Neural cell (in vitro differentiated cells): ENCODE measurements around the gene SLC25A47. TPM values are rescaled to one million over a fixed set of nuclear protein-coding genes. Genes with fewer than 3 reads are reported as not detected.
A peak's percentile ranks its signal among the peaks of the same experiment; 100 is the strongest.

ENCODE experiments used
- H2AFZ ChIP-seq: fragments of 200-600, 300-800 bp; sonication (generic), shearing (Covaris generic); 2 replicates; pipeline ENCODE4 v1.6.0; 2014; ENCODE audit warnings: low read depth, mild to moderate bottlenecking, antibody characterized with exemption, low read length, moderate library complexity
- H3F3A ChIP-seq: fragments of 200-600 bp; shearing (Covaris generic); 2 replicates; pipeline ENCODE4 v1.6.1; 2016; ENCODE audit warnings: mild to moderate bottlenecking, moderate library complexity, mixed read lengths, antibody characterized with exemption, low read length; ENCODE audit not compliant: insufficient read depth, poor library complexity, severe bottlenecking
- H3K27ac ChIP-seq: fragments of 200-600, 300-800 bp; sonication (generic), shearing (Covaris generic); 2 replicates; pipeline ENCODE4 v1.5.1; 2014; ENCODE audit warnings: mild to moderate bottlenecking, low read length, moderate library complexity
- H3K27me3 ChIP-seq: fragments of 300-800, 200-600 bp; sonication (generic), shearing (Covaris generic); 2 replicates; pipeline ENCODE4 v1.6.0; 2014; ENCODE audit warnings: mild to moderate bottlenecking, low read depth, low read length, moderate library complexity; ENCODE audit not compliant: insufficient read depth
- H3K36me3 ChIP-seq: fragments of 300-800, 200-600 bp; sonication (generic), shearing (Covaris generic); 2 replicates; pipeline ENCODE4 v1.5.1; 2014; ENCODE audit warnings: mild to moderate bottlenecking, antibody characterized with exemption, low read length, moderate library complexity; ENCODE audit not compliant: insufficient read depth
- H3K4me2 ChIP-seq: fragments of 300-800, 200-600 bp; sonication (generic), shearing (Covaris generic); 2 replicates; pipeline ENCODE4 v1.6.0; 2014; ENCODE audit warnings: mild to moderate bottlenecking, low read length
- H3K4me3 ChIP-seq: fragments of 300-800, 200-600 bp; sonication (generic), shearing (Covaris generic); 2 replicates; pipeline ENCODE4 v1.5.1; 2014; ENCODE audit warnings: mild to moderate bottlenecking, low read length, moderate library complexity
- H3K79me2 ChIP-seq: fragments of 200-600 bp; shearing (Covaris generic); replicated peaks from 2 replicates; pipeline ENCODE4 v1.6.0; 2014; ENCODE audit warnings: mild to moderate bottlenecking, low read length, moderate library complexity; ENCODE audit not compliant: insufficient read depth
- H3K9ac ChIP-seq: fragments of 300-800, 200-600 bp; sonication (generic), shearing (Covaris generic); 2 replicates; pipeline ENCODE4 v1.6.1; 2016; ENCODE audit warnings: mild to moderate bottlenecking, low read length, mixed read lengths
- H3K9me2 ChIP-seq: fragments of 200-600 bp; shearing (Covaris generic); 2 replicates; pipeline ENCODE4 v1.6.1; 2016; ENCODE audit warnings: mild to moderate bottlenecking, low read length, mixed read lengths; ENCODE audit not compliant: insufficient read depth
- H3K9me3 ChIP-seq: fragments of 200-600, 300-800 bp; sonication (generic), shearing (Covaris generic); 2 replicates; pipeline ENCODE4 v1.6.1; 2016; ENCODE audit warnings: mild to moderate bottlenecking, mixed run types, low read length, moderate library complexity, mixed read lengths
- H4K20me1 ChIP-seq: fragments of 200-600 bp; shearing (Covaris generic); 2 replicates; pipeline ENCODE4 v1.6.1; 2016; ENCODE audit warnings: mild to moderate bottlenecking, mixed run types; ENCODE audit not compliant: insufficient read depth
- CTCF ChIP-seq: fragments of 450-650 bp; IDR thresholded peaks from 2 replicates; pipeline ENCODE4 v1.5.1; 2014; ENCODE audit warnings: antibody characterized with exemption, mild to moderate bottlenecking, moderate library complexity; ENCODE audit not compliant: poor library complexity, severe bottlenecking
- EP300 ChIP-seq: fragments of 450-650 bp; conservative IDR thresholded peaks from 2 replicates; pipeline ENCODE4 v1.6.1; 2014; ENCODE audit warnings: antibody characterized with exemption, mild to moderate bottlenecking, moderate library complexity; ENCODE audit not compliant: poor library complexity, severe bottlenecking
- EZH2 ChIP-seq: fragments of 200-600, 300-800 bp; shearing (Covaris generic), sonication (generic); IDR thresholded peaks from 2 replicates; pipeline ENCODE4 v1.6.1; 2014; ENCODE audit warnings: antibody characterized with exemption, low read length, borderline replicate concordance, mild to moderate bottlenecking; ENCODE audit not compliant: insufficient read depth, poor library complexity, severe bottlenecking
- MXI1 ChIP-seq: fragments of 450-650 bp; conservative IDR thresholded peaks from 2 replicates; pipeline ENCODE4 v1.6.1; 2014; ENCODE audit warnings: antibody characterized with exemption, mild to moderate bottlenecking; ENCODE audit not compliant: poor library complexity, severe bottlenecking
- POLR2AphosphoS5 ChIP-seq: IDR thresholded peaks from 2 replicates; pipeline ENCODE4 v1.6.1; 2012
- RAD21 ChIP-seq: fragments of 450-650 bp; conservative IDR thresholded peaks from 2 replicates; pipeline ENCODE4 v1.6.1; 2014; ENCODE audit warnings: antibody characterized with exemption, mild to moderate bottlenecking, moderate library complexity
- SMC3 ChIP-seq: fragments of 450-650 bp; conservative IDR thresholded peaks from 2 replicates; pipeline ENCODE4 v1.6.1; 2014; ENCODE audit warnings: antibody characterized with exemption, mild to moderate bottlenecking, moderate library complexity; ENCODE audit not compliant: poor library complexity
- TAF1 ChIP-seq: IDR thresholded peaks from 2 replicates; pipeline ENCODE4 v1.6.1; 2012; ENCODE audit warnings: low read depth
- polyA plus RNA-seq: library from polyadenylated mRNA; depleted of rRNA; stranded (reverse); fragments of >200 nt; gene quantifications from 2 replicates; pipeline ENCODE4 v1.2.3, GENCODE V29; 2014
- TF ChIP-seq, protein P1 (sequence below): IDR thresholded peaks from 2 replicates; pipeline ENCODE4 v1.6.1; 2012; ENCODE audit warnings: borderline replicate concordance

SLC25A47 gene
- polyA plus RNA-seq, 1 donor from 2014 or later, result not detected

DNA sequence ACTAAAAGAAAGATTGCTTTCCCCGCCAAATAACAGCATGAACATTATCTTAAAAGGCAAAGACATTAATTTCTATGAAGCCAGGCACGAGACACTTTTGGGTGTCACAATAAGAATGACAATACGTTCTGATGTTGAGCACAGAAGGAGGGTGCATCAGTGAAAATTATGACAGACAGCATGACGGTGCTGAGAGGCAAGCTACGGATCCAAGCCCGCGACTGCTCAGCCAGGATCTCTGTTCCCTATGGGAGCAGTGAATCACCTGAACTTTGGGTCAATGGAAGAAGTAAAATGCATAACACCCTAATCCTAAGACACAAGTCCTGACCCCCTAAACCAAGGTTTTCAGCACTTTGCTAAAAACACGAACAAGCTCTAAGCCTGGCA is 51.7 kb downstream of the SLC25A47 start:
- H3K4me2 ChIP-seq, result peak overlapping the region; percentile 89
- H4K20me1 ChIP-seq, result no peaks in the 10 kb centered on the region
- no peaks in the 10 kb centered on the region for H3K27me3 ChIP-seq
- TF ChIP-seq TAF1 (no peak), POLR2AphosphoS5 (no peak), CTCF (no peak), SMC3 (no peak), MXI1 (no peak), EZH2 (no peak), EP300 (no peak)
- TF ChIP-seq, protein P1, sequence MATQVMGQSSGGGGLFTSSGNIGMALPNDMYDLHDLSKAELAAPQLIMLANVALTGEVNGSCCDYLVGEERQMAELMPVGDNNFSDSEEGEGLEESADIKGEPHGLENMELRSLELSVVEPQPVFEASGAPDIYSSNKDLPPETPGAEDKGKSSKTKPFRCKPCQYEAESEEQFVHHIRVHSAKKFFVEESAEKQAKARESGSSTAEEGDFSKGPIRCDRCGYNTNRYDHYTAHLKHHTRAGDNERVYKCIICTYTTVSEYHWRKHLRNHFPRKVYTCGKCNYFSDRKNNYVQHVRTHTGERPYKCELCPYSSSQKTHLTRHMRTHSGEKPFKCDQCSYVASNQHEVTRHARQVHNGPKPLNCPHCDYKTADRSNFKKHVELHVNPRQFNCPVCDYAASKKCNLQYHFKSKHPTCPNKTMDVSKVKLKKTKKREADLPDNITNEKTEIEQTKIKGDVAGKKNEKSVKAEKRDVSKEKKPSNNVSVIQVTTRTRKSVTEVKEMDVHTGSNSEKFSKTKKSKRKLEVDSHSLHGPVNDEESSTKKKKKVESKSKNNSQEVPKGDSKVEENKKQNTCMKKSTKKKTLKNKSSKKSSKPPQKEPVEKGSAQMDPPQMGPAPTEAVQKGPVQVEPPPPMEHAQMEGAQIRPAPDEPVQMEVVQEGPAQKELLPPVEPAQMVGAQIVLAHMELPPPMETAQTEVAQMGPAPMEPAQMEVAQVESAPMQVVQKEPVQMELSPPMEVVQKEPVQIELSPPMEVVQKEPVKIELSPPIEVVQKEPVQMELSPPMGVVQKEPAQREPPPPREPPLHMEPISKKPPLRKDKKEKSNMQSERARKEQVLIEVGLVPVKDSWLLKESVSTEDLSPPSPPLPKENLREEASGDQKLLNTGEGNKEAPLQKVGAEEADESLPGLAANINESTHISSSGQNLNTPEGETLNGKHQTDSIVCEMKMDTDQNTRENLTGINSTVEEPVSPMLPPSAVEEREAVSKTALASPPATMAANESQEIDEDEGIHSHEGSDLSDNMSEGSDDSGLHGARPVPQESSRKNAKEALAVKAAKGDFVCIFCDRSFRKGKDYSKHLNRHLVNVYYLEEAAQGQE, result no peak
- no peaks in the 10 kb centered on the region for H3K36me3 ChIP-seq
- H2AFZ ChIP-seq, result no peak overlapping the region
- no peak overlapping the region for H3K27ac ChIP-seq
- peak overlapping the region; percentile 75 for H3K9ac ChIP-seq
- H3K79me2 ChIP-seq, result peaks cover 12% of the 10 kb centered on the region
- no peaks in the 10 kb centered on the region for H3K9me2 ChIP-seq
- H3F3A ChIP-seq, result no peaks in the 10 kb centered on the region
- no peaks in the 10 kb centered on the region for H3K9me3 ChIP-seq
- H3K4me3 ChIP-seq, result peak overlapping the region; percentile 96

- no peaks in the 10 kb centered on the region for H3K36me3 ChIP-seq
- no peaks in the 10 kb centered on the region for H4K20me1 ChIP-seq
- H3K4me2 ChIP-seq, result peak overlapping the region; percentile 89
- peak overlapping the region; percentile 63 for H3K27ac ChIP-seq
- H3K4me3 ChIP-seq, result peak overlapping the region; percentile 96
- peak overlapping the region; percentile 48 for H2AFZ ChIP-seq
- H3K9ac ChIP-seq, result peak overlapping the region; percentile 75
- H3K9me3 ChIP-seq, result no peaks in the 10 kb centered on the region
- H3K79me2 ChIP-seq, result peaks cover 12% of the 10 kb centered on the region
- no peaks in the 10 kb centered on the region for H3F3A ChIP-seq
- H3K27me3 ChIP-seq, result no peaks in the 10 kb centered on the region
- H3K9me2 ChIP-seq, result no peaks in the 10 kb centered on the region
- TF ChIP-seq MXI1 (no peak), TAF1 (no peak), EP300 (no peak), RAD21 (no peak), CTCF (no peak), POLR2AphosphoS5 (no peak), EZH2 (no peak), SMC3 (no peak)
- TF ChIP-seq, protein P1, result no peak
These were observed 52.3 kb downstream of the SLC25A47 start for GRCh38 chr14:100375266-100375962.
